ENCODE data around the gene ZNF117. TPM values are rescaled to one million over a fixed set of nuclear protein-coding genes. Genes with fewer than 3 reads are reported as not detected.

ZNF117 gene
- total and polyA plus RNA-seq, 2 of the 8 experiments (the other 6 are each of a cell fraction or from before 2014, with no cell fraction given), result 2.9 to 13.0 TPM

DNA sequence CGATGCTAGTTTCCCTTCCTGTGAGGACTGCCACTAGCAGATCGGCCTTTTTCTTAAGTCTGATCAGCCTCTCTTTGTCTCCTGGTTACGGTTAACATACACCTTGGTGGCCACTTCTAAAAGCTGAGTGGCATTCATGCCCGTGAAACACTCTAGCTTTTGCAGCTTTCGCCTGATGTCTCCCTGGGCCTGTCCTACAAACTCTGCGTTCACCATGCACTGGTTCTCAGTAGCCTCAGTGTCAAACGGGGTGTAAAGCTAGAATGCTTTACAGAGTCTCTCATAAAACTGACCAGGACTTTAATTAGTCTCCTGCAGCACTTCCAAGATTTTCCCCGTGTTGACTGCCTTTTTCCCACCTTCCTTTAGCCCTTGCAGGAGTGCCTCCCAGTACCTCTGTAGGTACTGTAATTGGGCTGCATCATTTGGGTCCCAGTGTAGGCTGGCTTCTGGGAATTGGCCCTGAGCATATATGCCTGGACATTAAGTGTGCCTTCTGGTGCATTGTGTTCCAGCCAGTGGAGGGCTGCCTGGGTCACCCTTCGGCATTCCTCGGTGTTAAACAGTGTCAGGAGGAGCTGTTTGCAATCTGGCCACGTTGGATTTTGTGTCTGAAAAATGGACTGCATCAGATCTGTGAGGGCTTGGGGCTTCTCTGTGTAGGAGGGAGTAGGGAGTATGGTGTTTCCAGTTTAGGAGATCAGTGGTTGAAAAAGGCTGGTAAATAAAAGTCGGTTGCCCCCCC, 6.5 kb upstream of the ZNF117 start:
- H3K36me3 ChIP-seq (ENCODE audit: control insufficient read depth in 2 of 4, insufficient read depth in 4 of 4, low read length in 3 of 4), result peaks cover 4 to 33% (median 10%) of the 10 kb centered on the region in 4 experiments; a peak in 6 of 8 replicates

More for the DNA sequence above, 6.5 kb upstream of the ZNF117 start:
- Histone ChIP-seq H3K4me1 (replicated peaks in 1 of 4; ENCODE audit: control insufficient read depth in 3 of 4, insufficient read depth in 4 of 4, low read length in 3 of 4) (peaks cover 2 to 7% (median 4%) of the 10 kb centered on the region in 4 experiments; a peak in 5 of 7 replicates), H2BK120ac (replicated peaks; ENCODE audit: low read depth, low read length) (no peak overlapping the region), H3K23ac (ENCODE audit: insufficient read length) (no peak overlapping the region), H2BK20ac (ENCODE audit: low read length) (peak overlapping the region; percentile 32; the same call in 1 of the 2 replicates), H2BK12ac (ENCODE audit: low read depth, low read length) (0 out of 2 replicates have a peak overlapping the region, but pooled peaks have one; percentile 39), H3K4ac (replicated peaks; ENCODE audit: insufficient read length, low read depth, low read length) (no peak overlapping the region), H3K4me2 (ENCODE audit: insufficient read depth in 1 of 2, low read depth in 2 of 2, low read length in 2 of 2) (peak overlapping the region; percentile 22 to 63; a peak in 2 of 4 replicates), H4K20me1 (replicated peaks in 1 of 2; ENCODE audit: control insufficient read depth in 1 of 2, insufficient read depth in 2 of 2, low read length in 2 of 2) (no peaks in the 10 kb centered on the region), H2AK5ac (ENCODE audit: low read depth, low read length) (no peak overlapping the region), H2BK15ac (ENCODE audit: low read length) (no peak overlapping the region), H3K27ac (ENCODE audit: low read depth, low read length) (no peak overlapping the region), H3K9me3 (ENCODE audit: insufficient read depth in 2 of 2, low read depth in 1 of 2, low read length in 1 of 2) (peaks cover 39 to 48% of the 10 kb centered on the region in 2 experiments), H4K5ac (ENCODE audit: insufficient read length, low read depth, low read length) (no peak overlapping the region), H3K9ac (replicated peaks in 1 of 4; ENCODE audit: extremely low read depth in 1 of 4, low read depth in 3 of 4, low read length in 3 of 4) (no peak overlapping the region), H3K4me3 (ENCODE audit: extremely low read depth in 1 of 4, insufficient read depth in 2 of 4, low read depth in 3 of 4, low read length in 4 of 4) (peak overlapping the region in 1 of 4 experiments; percentile 40; a peak in 1 of 8 replicates), H3K27me3 (replicated peaks in 1 of 4; ENCODE audit: control insufficient read depth in 3 of 4, extremely low read depth in 1 of 4, insufficient read depth in 3 of 4, low read length in 3 of 4) (no peaks in the 10 kb centered on the region), H3K14ac (ENCODE audit: insufficient read length) (no peak overlapping the region), H4K91ac (replicated peaks; ENCODE audit: insufficient read length, low read length) (no peak overlapping the region), H4K8ac (ENCODE audit: extremely low read depth, insufficient read depth, low read length) (no peak overlapping the region), H3K23me2 (ENCODE audit: low read depth, low read length) (no peaks in the 10 kb centered on the region), H2BK5ac (ENCODE audit: low read depth, low read length) (no peak overlapping the region), H3K79me2 (ENCODE audit: control insufficient read depth in 1 of 2, insufficient read depth in 2 of 2, low read length in 2 of 2) (peaks cover 0 to 15% of the 10 kb centered on the region in 2 experiments; a peak in 3 of 4 replicates), H3K56ac (replicated peaks; ENCODE audit: insufficient read length, low read depth, low read length) (no peak overlapping the region), H3K18ac (ENCODE audit: extremely low read depth, low read length) (no peak overlapping the region), H2AFZ (ENCODE audit: low read length) (no peak overlapping the region), H3K79me1 (ENCODE audit: low read depth, low read length) (peaks cover 4% of the 10 kb centered on the region)
- 89% methylated on average over 12 of the region's 12 CpGs; no CpG with 5 or more reads in 1 of the 2 experiments for WGBS, 2 experiments (ENCODE audit: extremely low coverage in 1 of 2, insufficient coverage in 1 of 2, insufficient read length in 1 of 2, insufficient replicate concordance in 2 of 2, low coverage in 1 of 2, low lambda C conversion rate in 2 of 2, missing lambda C conversion rate in 1 of 2)
- CTCF ChIA-PET (ENCODE audit: partially characterized antibody), result interaction anchor here (0.6 kb wide), 1 partner anchor 1209 kb away, joined by 3 read pairs; no protein-coding TSS in a partner anchor
- TF ChIP-seq MAX (IDR thresholded peaks at IDR 0.05), result no peak
- TF ChIP-seq RBBP5 (IDR thresholded peaks at IDR 0.05; ENCODE audit: borderline replicate concordance, low read depth, low read length), result no peak
- TF ChIP-seq ASH2L (IDR thresholded peaks at IDR 0.05; ENCODE audit: low read length), result no peak
- no peak for TF ChIP-seq MAFK (IDR thresholded peaks at IDR 0.05; ENCODE audit: low read depth, low read length)
- no peak for TF ChIP-seq GABPA (IDR thresholded peaks at IDR 0.05; ENCODE audit: borderline replicate concordance, insufficient read depth, low read length)
- TF ChIP-seq EZH2 (IDR thresholded peaks at IDR 0.05; ENCODE audit: low read depth, low read length, severe bottlenecking), result no peak
- TF ChIP-seq JUN (IDR thresholded peaks at IDR 0.05; ENCODE audit: low read depth, low read length), result no peak
- no peak for TF ChIP-seq RAD21 (IDR thresholded peaks at IDR 0.05 in 1 of 2, conservative IDR thresholded peaks at IDR 0.05 in 1 of 2; ENCODE audit: low read depth in 2 of 2, low read length in 2 of 2)
- no peak for TF ChIP-seq RXRA (IDR thresholded peaks at IDR 0.05; ENCODE audit: insufficient read depth, low read depth, low read length)
- no peak for TF ChIP-seq TEAD4 (IDR thresholded peaks at IDR 0.05; ENCODE audit: low read depth, low read length)
- no peak for TF ChIP-seq TAF7 (optimal IDR thresholded peaks at IDR 0.05; ENCODE audit: borderline replicate concordance, low read depth, low read length)
- POLR2A ChIA-PET (ENCODE audit: partially characterized antibody), result interaction anchor here (0.6 to 2.0 kb wide), 2 partner anchors 9 to 355 kb away, joined by 3 to 10 read pairs; partner anchors contain the start of gene ERV3-1
- DNase-seq (ENCODE audit: low read depth in 1 of 2, low spot score in 2 of 2) (no peak), FAIRE-seq (no peak)
